Lower leg skin (tissue), 3 donors: ENCODE data around the gene NHLRC2.

Source experiments
- CTCF ChIP-seq, 3 donors: fragments of 450-650 bp; IDR thresholded peaks; one replicate each; pipeline ENCODE4 v1.5.1; 2016; ENCODE audit warnings: antibody characterized with exemption in 3 of 3, mild to moderate bottlenecking in 3 of 3, moderate library complexity in 2 of 3
- POLR2A ChIP-seq, 2 donors: fragments of 450-650 bp; IDR thresholded peaks; one replicate each; pipeline ENCODE4 v1.6.1; 2016 to 2017; ENCODE audit warnings: antibody characterized with exemption in 2 of 2, mild to moderate bottlenecking in 1 of 2, moderate library complexity in 1 of 2

GRCh38 chr10:113875212-113875611 is 20.8 kb downstream of the NHLRC2 start:
- no peak for TF ChIP-seq CTCF (IDR thresholded peaks at IDR 0.05)
- no peak for TF ChIP-seq POLR2A (IDR thresholded peaks at IDR 0.05)
